H9 (cell line): Measurements from ENCODE around the gene HS3ST6. TPM values are rescaled to one million over a fixed set of nuclear protein-coding genes. Genes with fewer than 3 reads are reported as not detected.

Source experiments
- DNase-seq: peaks from one replicate; pipeline ENCODE4 v3.0.0-alpha.2; 2017
- H2AFZ ChIP-seq: one replicate; pipeline ENCODE4 v1.6.1; 2013; ENCODE audit warnings: mild to moderate bottlenecking, low read length, control low read depth, moderate library complexity
- H2AK5ac ChIP-seq: 2 replicates; pipeline ENCODE4 v1.6.1; 2013; ENCODE audit warnings: low read length, control low read depth, mixed read lengths; ENCODE audit not compliant: insufficient read length
- H2BK120ac ChIP-seq: one replicate; pipeline ENCODE4 v1.6.1; 2013; ENCODE audit warnings: low read depth, mild to moderate bottlenecking, low read length, control low read depth, inconsistent platforms; ENCODE audit not compliant: poor library complexity, severe bottlenecking
- H2BK12ac ChIP-seq: 2 replicates; pipeline ENCODE4 v1.6.1; 2013; ENCODE audit warnings: low read length, control low read depth, mixed read lengths, low read depth; ENCODE audit not compliant: insufficient read length
- H2BK15ac ChIP-seq: 2 replicates; pipeline ENCODE4 v1.6.1; 2013; ENCODE audit warnings: low read depth, low read length, control low read depth
- H2BK20ac ChIP-seq: one replicate; pipeline ENCODE4 v1.6.1; 2013; ENCODE audit warnings: low read depth, mild to moderate bottlenecking, low read length, control low read depth, inconsistent platforms; ENCODE audit not compliant: poor library complexity, severe bottlenecking
- H2BK5ac ChIP-seq: 2 replicates; pipeline ENCODE4 v1.6.1; 2013; ENCODE audit warnings: low read length, control low read depth, mixed read lengths; ENCODE audit not compliant: insufficient read length
- H3K14ac ChIP-seq: 2 replicates; pipeline ENCODE4 v1.6.1; 2013; ENCODE audit warnings: low read length, control low read depth; ENCODE audit not compliant: insufficient read depth
- H3K18ac ChIP-seq: 2 replicates; pipeline ENCODE4 v1.6.1; 2013; ENCODE audit warnings: low read depth, mild to moderate bottlenecking, mixed read lengths, low read length, control low read depth; ENCODE audit not compliant: insufficient read length
- H3K23ac ChIP-seq: 2 replicates; pipeline ENCODE4 v1.6.1; 2013; ENCODE audit warnings: low read length, control low read depth, mixed read lengths, low read depth; ENCODE audit not compliant: insufficient read length
- H3K23me2 ChIP-seq: 2 replicates; pipeline ENCODE4 v1.6.1; 2013; ENCODE audit warnings: low read depth, mild to moderate bottlenecking, mixed read lengths, low read length, control low read depth; ENCODE audit not compliant: insufficient read length, poor library complexity, severe bottlenecking
- H3K27ac ChIP-seq: 2 replicates; pipeline ENCODE4 v1.5.1; 2013; ENCODE audit warnings: low read length, control low read depth, mixed read lengths, low read depth; ENCODE audit not compliant: insufficient read length
- H3K27me3 ChIP-seq: 2 replicates; pipeline ENCODE4 v1.6.1; 2013; ENCODE audit warnings: low read length, control low read depth, inconsistent platforms; ENCODE audit not compliant: insufficient read depth
- H3K4ac ChIP-seq: 2 replicates; pipeline ENCODE4 v1.6.1; 2013; ENCODE audit warnings: low read depth, mild to moderate bottlenecking, control low read depth, inconsistent platforms, low read length, moderate library complexity
- H3K4me1 ChIP-seq: 2 replicates; pipeline ENCODE4 v1.6.1; 2013; ENCODE audit warnings: low read length, control low read depth, inconsistent platforms; ENCODE audit not compliant: insufficient read depth
- H3K4me2 ChIP-seq: 2 replicates; pipeline ENCODE4 v1.6.1; 2013; ENCODE audit warnings: low read length, control low read depth, mixed read lengths; ENCODE audit not compliant: insufficient read length, insufficient read depth
- H3K56ac ChIP-seq: 2 replicates; pipeline ENCODE4 v1.6.1; 2013; ENCODE audit warnings: low read depth, mild to moderate bottlenecking, mixed read lengths, low read length, control low read depth; ENCODE audit not compliant: insufficient read length
- H3K79me1 ChIP-seq: 2 replicates; pipeline ENCODE4 v1.6.1; 2013; ENCODE audit warnings: low read depth, mild to moderate bottlenecking, moderate library complexity, low read length, control low read depth, inconsistent platforms; ENCODE audit not compliant: insufficient read depth, poor library complexity, severe bottlenecking
- H3K79me2 ChIP-seq: 2 replicates; pipeline ENCODE4 v1.6.1; 2013; ENCODE audit warnings: low read length, control low read depth, inconsistent platforms; ENCODE audit not compliant: insufficient read depth
- H3K9ac ChIP-seq: 2 replicates; pipeline ENCODE4 v1.6.1; 2013; ENCODE audit warnings: low read length, control low read depth, mixed read lengths; ENCODE audit not compliant: insufficient read length; ENCODE audit errors: extremely low read depth
- H3K9me3 ChIP-seq: one replicate; pipeline ENCODE4 v1.6.1; 2013; ENCODE audit warnings: low read depth, low read length, inconsistent platforms; ENCODE audit not compliant: control insufficient read depth
- H3T11ph ChIP-seq: one replicate; pipeline ENCODE4 v1.6.1; 2013; ENCODE audit warnings: mild to moderate bottlenecking, low read length, control low read depth, inconsistent platforms
- H4K20me1 ChIP-seq: one replicate; pipeline ENCODE4 v1.6.1; 2013; ENCODE audit not compliant: control insufficient read depth, insufficient read length, insufficient read depth
- H4K5ac ChIP-seq: 2 replicates; pipeline ENCODE4 v1.6.1; 2013; ENCODE audit warnings: low read depth, mild to moderate bottlenecking, mixed read lengths, low read length, control low read depth; ENCODE audit not compliant: insufficient read length
- H4K8ac ChIP-seq: replicated peaks from 2 replicates; pipeline ENCODE4 v1.6.1; 2013; ENCODE audit warnings: low read length, control low read depth, mixed read lengths, low read depth; ENCODE audit not compliant: insufficient read length
- H4K91ac ChIP-seq: 2 replicates; pipeline ENCODE4 v1.6.1; 2013; ENCODE audit warnings: low read depth, mild to moderate bottlenecking, moderate library complexity, mixed read lengths, low read length, control low read depth; ENCODE audit not compliant: insufficient read length
- H3K27ac Mint-ChIP-seq, 3 experiments: 2 replicates in 2 of 3; 3 replicates in 1 of 3; pipeline ENCODE4 v1.8.0; 2020 to 2021; ENCODE audit warnings: mixed read lengths in 3 of 3, mild to moderate bottlenecking in 1 of 3, moderate library complexity in 1 of 3
- H3K27me3 Mint-ChIP-seq: 2 replicates; pipeline ENCODE4 v1.8.0; 2021; ENCODE audit warnings: low read depth, mild to moderate bottlenecking, moderate library complexity, mixed read lengths
- H3K36me3 Mint-ChIP-seq, 3 experiments: 2 replicates in 2 of 3; 3 replicates in 1 of 3; pipeline ENCODE4 v1.8.0; 2020 to 2021; ENCODE audit warnings: low read depth in 3 of 3, mixed read lengths in 3 of 3; ENCODE audit not compliant: insufficient read depth in 1 of 3
- H3K4me1 Mint-ChIP-seq, 2 experiments: 2 replicates each; pipeline ENCODE4 v1.8.0; 2020; ENCODE audit warnings: mixed read lengths in 2 of 2
- H3K4me3 Mint-ChIP-seq, 2 experiments: 2 replicates in 1 of 2; 3 replicates in 1 of 2; pipeline ENCODE4 v1.8.0; 2020 to 2021; ENCODE audit warnings: mild to moderate bottlenecking in 2 of 2, mixed read lengths in 2 of 2, moderate library complexity in 1 of 2
- H3K9me3 Mint-ChIP-seq, 2 experiments: 2 replicates in 1 of 2; 3 replicates in 1 of 2; pipeline ENCODE4 v1.8.0; 2020; ENCODE audit warnings: mild to moderate bottlenecking in 2 of 2, mixed read lengths in 2 of 2, moderate library complexity in 1 of 2
- WGBS: extraction: QIAGEN DNeasy Blood & Tissue Kit; methylation state at CpG from one replicate; pipeline ENCODE4 v1.1.7; 2013; ENCODE audit warnings: missing lambda C conversion rate, low lambda C conversion rate, mixed read lengths; ENCODE audit not compliant: insufficient read length; ENCODE audit errors: extremely low coverage; 5-methylcytosine and 5-hydroxymethylcytosine counted together
- total RNA-seq: library from RNA; stranded (reverse); gene quantifications from 2 replicates; pipeline ENCODE4 v1.2.1, GENCODE V29; 2021
- TF ChIP-seq, protein P1 (sequence below): fragments of 200-600 bp; sonication (generic); conservative IDR thresholded peaks from 3 replicates; pipeline ENCODE4 v1.8.0; 2021; ENCODE audit warnings: antibody characterized with exemption, mild to moderate bottlenecking

The HS3ST6 gene
- total RNA-seq, 1 experiment from 2014 or later = not detected

DNA sequence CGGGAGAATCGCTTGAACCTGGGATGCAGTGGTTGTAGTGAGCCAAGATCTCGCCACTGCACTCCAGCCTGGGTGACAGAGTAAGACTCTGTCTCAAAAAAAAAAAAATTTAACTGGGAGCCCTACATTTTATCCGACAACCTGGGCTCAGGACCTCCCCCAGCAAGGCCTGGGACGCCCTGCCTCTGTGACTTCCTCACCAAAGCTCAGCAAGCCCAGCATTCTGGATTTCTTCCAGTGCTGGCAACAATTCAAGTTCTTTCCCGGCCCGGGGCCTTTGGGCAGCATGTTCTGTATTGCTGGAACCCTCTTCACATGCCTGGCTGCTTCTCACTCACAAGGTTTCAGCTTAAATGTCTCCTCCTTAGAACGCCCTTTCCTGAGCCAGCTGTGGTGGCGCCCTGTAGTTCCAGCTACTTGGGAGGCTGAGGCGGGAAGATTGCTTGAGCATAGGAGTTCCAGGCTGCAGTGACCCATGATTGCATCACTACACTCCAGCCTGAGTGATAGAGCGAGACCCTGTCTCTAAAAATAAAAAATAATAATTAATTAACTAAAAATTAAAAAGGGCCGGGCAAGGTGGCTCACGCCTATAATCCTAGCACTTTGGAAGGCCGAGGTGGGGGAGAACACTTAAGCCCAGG is 30.4 kb downstream of the HS3ST6 start:
- H4K91ac ChIP-seq = no peak overlapping the region
- TF ChIP-seq, protein P1, sequence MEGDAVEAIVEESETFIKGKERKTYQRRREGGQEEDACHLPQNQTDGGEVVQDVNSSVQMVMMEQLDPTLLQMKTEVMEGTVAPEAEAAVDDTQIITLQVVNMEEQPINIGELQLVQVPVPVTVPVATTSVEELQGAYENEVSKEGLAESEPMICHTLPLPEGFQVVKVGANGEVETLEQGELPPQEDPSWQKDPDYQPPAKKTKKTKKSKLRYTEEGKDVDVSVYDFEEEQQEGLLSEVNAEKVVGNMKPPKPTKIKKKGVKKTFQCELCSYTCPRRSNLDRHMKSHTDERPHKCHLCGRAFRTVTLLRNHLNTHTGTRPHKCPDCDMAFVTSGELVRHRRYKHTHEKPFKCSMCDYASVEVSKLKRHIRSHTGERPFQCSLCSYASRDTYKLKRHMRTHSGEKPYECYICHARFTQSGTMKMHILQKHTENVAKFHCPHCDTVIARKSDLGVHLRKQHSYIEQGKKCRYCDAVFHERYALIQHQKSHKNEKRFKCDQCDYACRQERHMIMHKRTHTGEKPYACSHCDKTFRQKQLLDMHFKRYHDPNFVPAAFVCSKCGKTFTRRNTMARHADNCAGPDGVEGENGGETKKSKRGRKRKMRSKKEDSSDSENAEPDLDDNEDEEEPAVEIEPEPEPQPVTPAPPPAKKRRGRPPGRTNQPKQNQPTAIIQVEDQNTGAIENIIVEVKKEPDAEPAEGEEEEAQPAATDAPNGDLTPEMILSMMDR = no peak

More for the DNA sequence above, 30.4 kb downstream of the HS3ST6 start:
- no peak overlapping the region for H2BK20ac ChIP-seq
- Mint-ChIP-seq H3K9me3 (no peaks in the 10 kb centered on the region), H3K27me3 (peaks cover 42% of the 10 kb centered on the region), H3K27ac (no peak overlapping the region), H3K4me1 (peaks cover under 1 to 5% of the 10 kb centered on the region in 2 experiments; a peak in 3 of 4 replicates), H3K36me3 (no peaks in the 10 kb centered on the region), H3K4me3 (no peak overlapping the region)
- DNase-seq = no peak
- no peak overlapping the region for H3K18ac ChIP-seq
- H3K56ac ChIP-seq = no peak overlapping the region
- H3K79me1 ChIP-seq = no peaks in the 10 kb centered on the region
- H4K5ac ChIP-seq = no peak overlapping the region
- H3K79me2 ChIP-seq = no peaks in the 10 kb centered on the region
- H3K27ac ChIP-seq = no peak overlapping the region
- no peak overlapping the region for H2BK5ac ChIP-seq
- no peaks in the 10 kb centered on the region for H4K20me1 ChIP-seq
- no peaks in the 10 kb centered on the region for H3K9me3 ChIP-seq
- H3K9ac ChIP-seq = no peak overlapping the region
- no peak overlapping the region for H3K14ac ChIP-seq
- no peak overlapping the region for H3K4me2 ChIP-seq
- H3T11ph ChIP-seq = no peak overlapping the region
- no CpG with 5 or more reads among the region's 14 CpGs for WGBS
- H3K4ac ChIP-seq = no peak overlapping the region
- H3K23me2 ChIP-seq = no peaks in the 10 kb centered on the region
- no peaks in the 10 kb centered on the region for H3K27me3 ChIP-seq
- no peak overlapping the region for H2BK120ac ChIP-seq
- H2BK15ac ChIP-seq = no peak overlapping the region
- H2AK5ac ChIP-seq = no peak overlapping the region
- no peak overlapping the region for H3K23ac ChIP-seq
- no peak overlapping the region for H4K8ac ChIP-seq
- no peak overlapping the region for H2BK12ac ChIP-seq
- no peak overlapping the region for H2AFZ ChIP-seq
- no peaks in the 10 kb centered on the region for H3K4me1 ChIP-seq
